Embryonic facial prominence (tissue), 1 donor: ENCODE measurements around the gene MESP1.
"Not testable (repeated sequence)": the region's sequence is repeated elsewhere in the genome, so short reads cannot be mapped to it uniquely, and the experiment has no call there.

Source experiments
- DNase-seq: peaks from one replicate; pipeline ENCODE4 v3.0.0-alpha.2; 2016; ENCODE audit errors: extremely low spot score

Gene MESP1

GRCh38 chr15:89750560-89751542 is at the start of gene MESP1:
TSS of gene MESP1 (minus strand) at chr15:89751249. CDS start at chr15:89751231, 18 bp downstream.
- DNase-seq, result peak; percentile 80

- DNase-seq, result no peak
Measured at GRCh38 chr15:89799918-89800498, 49.0 kb upstream of the MESP1 start.

DNA sequence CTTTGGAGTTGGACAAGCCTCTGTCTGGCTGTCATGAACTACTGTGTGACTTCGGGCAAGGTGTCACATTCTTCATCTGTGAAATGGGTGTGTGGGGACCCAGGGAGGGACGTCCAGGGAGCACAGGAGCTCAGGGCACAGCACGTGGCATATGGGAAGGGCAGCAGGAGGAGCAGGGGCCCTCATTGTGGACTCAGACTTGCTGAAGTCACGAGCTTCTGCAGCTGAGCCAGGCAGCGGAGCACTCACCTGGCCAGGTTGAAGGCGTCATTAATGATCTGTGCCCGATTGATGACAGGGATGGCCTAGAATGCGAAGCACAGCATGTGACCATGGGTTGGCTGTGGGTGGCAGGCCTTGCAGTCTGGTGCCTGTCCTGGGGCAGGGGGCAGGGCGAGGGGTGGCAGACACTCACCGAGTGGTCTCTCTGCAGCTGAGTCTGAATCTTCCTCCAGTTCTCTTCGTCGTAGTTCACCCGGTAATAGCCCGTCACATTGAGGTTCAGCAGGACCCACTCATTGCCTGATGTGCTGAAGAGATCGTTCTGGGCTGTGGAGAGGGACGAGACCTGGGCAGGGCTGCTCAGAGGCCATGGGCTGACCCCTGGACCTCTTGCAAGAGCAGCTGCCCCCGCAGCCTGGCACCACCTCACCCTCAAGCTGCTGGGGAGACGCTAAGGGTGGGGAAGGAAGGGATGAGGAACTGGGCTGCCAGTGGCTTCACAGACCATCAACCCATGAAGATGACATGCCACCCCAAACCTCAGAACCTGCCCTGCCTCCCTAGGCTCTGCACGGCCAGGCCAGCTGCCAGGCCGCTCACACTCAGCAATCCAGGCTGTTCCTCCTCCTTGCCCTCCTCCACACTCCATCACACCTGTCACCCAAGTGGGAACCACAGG is 48.2 kb upstream of the MESP1 start:
- no peak for DNase-seq

DNA sequence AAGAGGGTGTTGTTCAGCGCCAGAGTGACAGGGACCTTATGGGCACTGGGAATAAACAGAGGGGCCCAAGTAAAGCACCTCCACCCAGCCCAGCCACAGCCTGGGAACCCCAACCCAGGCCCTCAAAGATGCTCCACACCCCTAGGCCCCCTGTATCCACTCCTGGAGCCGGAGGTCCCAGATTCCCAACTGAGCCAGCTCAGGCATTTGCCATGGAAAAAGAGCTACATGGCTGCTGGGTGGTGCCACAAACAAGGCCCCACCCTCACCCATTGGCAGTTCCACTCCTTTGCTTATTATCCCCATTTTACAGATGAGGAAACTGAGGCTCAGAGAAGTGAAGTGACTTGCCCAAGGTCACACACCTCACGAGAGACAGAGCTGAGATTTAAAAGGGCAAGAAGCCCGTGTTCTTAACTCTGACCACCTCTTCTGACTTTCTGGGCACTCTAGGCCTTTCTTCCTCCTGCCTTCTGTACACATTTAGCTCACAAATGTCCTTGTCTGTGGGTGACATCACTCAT is 46.7 kb upstream of the MESP1 start:
- no peak for DNase-seq

GRCh38 chr15:89795996-89796395 is 44.9 kb upstream of the MESP1 start:
- no peak for DNase-seq

- no peak for DNase-seq
Measured at GRCh38 chr15:89794627-89795241, 43.7 kb upstream of the MESP1 start.

- DNase-seq, result no peak
Measured at GRCh38 chr15:89792106-89792805, 41.2 kb upstream of the MESP1 start.

GRCh38 chr15:89790661-89791060 is 39.6 kb upstream of the MESP1 start:
- no peak for DNase-seq

GRCh38 chr15:89790206-89790605 is 39.2 kb upstream of the MESP1 start:
- no peak for DNase-seq

DNA sequence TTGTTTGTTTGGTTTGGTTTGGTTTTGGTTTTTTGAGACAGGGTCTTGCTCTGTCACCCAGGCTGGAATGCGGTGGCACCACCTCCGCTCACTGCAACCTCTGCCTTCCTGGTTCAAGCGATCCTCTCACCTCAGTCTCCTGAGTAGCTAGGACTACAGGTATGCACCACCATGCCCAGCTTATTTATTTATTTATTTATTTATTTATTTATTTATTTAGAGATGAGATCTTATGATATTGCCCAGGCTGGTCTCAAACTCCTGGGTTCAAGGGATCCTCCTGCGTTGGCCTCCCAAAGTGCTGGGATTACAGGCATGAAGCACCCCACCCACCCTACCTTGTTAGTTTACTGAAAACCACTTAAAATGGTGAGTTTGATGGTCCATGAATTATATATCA is 37.5 kb upstream of the MESP1 start:
- DNase-seq, result not testable (repeated sequence)

- no peak for DNase-seq
Measured at GRCh38 chr15:89787944-89788343, 36.9 kb upstream of the MESP1 start.

DNA sequence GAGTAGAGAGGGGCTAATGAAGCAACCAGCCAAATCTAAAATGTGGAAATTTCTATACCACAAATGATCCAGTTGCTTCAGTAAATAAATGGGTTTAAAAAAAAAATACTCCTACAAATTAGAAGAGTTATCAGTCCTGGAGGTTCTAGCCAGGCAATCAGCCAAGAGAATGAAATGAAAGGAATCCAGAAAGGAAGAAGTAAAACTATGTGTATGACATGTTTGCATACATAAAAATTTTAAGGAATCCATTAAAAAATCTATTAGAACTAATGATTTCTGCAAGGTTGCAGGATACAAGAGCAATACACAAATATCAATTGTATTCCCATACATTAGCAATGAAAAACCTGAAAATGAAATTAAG is 34.7 kb upstream of the MESP1 start:
- DNase-seq, result no peak

DNA sequence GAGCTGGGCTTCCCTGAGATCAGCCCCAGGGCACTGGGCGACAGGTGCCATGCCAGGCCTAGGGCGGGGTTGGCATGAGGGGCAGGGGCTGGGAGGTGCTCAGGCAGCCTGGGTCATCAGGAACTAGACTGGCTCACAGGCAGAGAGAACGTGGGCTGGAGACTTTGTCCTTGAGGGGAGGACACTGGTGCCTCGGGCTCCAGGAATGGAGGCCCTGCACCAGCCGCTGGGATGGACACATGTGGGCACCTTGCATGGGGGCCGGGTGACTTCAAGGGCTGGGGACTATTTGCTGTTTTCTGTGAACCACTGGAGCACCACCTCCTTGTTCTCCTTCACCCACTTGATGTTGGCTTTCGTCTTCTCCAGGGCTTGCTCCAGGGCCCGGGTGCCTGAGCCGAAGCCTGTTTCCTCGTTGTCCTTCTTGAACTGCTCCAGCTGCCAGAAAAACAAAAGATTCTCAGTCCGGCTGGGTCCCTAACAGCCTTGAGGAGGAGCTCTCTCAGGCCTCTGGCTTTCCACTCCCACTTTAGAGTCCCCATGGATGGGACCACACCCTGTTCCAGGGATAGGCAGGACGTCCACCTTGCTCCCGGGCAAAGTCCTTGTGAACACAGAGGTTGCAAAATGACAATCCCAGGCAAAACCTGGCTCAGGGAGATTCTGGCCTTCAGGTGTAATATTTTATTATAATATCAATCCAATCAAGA is 34.2 kb upstream of the MESP1 start:
- DNase-seq, result no peak

- no peak for DNase-seq
Measured at GRCh38 chr15:89784686-89784960, 33.6 kb upstream of the MESP1 start.

DNA sequence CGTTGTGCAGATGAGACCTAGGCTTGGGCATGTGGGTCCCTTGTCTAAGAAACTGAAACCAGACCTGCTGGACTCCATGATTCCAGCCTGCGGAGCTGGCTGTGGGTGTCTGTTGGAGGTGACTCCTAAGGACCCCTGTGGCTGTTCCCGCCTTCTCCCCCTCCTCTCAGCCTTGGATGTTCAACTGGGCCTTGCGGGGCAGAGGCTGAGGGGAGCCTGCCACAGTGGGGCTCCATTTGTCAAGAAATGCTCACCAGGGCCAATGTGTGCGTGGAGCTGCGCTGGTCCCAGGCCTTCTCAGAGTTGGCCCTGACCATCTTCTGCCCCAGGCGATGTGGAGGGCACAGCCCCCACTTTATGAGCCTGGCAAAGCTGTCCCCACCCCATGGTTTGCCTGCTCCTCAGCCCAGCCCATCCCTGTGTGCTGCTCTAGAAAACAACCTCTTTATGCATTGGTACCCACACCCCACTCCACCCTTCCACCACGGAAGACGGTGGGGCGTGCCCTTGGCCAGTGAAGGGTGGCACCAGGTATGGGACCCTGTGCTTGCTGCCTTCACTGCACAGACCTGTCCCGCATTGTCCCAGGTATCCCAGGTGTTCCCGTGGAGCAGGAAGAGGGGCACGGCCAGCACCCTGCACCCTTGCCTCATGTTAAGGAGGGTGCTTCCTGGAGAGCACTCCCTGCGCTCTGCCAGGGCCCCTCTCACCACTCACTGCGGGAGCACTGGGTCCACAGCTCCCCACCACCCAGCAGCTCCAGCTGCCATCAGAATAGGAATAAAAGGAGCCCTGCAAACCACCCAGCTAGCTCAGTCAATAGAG is 33.0 kb upstream of the MESP1 start:
- DNase-seq, result no peak

- DNase-seq, result no peak
Measured at GRCh38 chr15:89783111-89783860, 32.2 kb upstream of the MESP1 start.

DNA sequence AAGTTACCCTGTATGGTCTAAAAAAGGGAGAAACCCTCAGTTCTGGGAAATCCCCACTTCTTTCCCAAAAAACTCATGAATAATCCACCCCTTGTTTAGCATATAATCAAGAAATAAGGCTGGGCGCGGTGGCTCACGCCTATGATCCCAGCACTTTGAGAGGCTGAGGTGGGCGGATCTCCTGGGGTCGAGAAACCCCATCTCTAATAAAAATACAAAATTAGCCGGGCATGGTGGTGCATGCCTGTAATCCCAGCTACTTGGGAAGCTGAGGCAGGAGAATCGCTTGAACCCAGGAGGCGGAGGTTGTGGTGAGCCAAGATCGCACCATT is 31.5 kb upstream of the MESP1 start:
- not testable (repeated sequence) for DNase-seq

- DNase-seq, result no peak
Measured at GRCh38 chr15:89781891-89782618, 31.0 kb upstream of the MESP1 start.
